ENCODE results near the gene ISOC2.
"Not testable (repeated sequence)": the region's sequence is repeated elsewhere in the genome, so short reads cannot be mapped to it uniquely, and the experiment has no call there.

ISOC2 gene

DNA sequence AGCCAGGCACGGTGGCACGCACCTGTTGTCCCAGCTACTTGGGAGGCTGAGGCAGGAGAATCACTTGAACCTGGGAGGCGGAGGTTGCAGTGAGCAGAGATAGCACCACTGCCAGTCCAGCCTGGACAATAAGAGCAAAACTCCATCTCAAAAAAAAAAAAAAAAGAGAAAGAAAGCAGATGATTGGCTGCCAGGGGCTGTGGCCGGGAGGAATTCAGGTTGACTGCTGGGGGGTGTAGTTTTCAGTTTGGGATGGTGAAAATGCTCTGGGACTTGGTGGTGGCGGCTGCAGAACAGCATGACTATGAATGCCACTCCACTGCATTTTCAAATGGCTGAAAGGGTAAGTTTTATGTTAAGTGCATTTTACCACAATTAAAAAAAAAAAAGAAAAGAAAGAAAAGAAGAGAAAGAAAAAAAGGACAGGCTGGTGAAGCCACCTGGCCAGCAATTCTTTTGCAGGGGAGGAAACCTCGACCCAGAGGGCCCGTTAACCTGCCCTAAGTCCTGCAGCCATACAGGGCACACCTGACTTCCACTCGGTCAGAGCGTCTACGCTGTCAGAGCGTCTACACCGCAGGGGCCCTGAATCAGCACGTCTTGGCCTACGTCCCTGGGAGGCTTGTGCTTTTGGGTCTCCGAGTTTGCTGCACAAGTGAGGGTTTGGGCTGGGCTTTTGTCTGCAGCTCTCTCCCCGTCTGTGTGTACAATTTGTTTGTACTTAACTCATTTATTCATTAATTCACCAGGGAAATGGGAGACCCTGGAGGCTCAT is 3.6 kb downstream of the ISOC2 start:
- no peak for DNase-seq (ENCODE audit: low read depth)

DNA sequence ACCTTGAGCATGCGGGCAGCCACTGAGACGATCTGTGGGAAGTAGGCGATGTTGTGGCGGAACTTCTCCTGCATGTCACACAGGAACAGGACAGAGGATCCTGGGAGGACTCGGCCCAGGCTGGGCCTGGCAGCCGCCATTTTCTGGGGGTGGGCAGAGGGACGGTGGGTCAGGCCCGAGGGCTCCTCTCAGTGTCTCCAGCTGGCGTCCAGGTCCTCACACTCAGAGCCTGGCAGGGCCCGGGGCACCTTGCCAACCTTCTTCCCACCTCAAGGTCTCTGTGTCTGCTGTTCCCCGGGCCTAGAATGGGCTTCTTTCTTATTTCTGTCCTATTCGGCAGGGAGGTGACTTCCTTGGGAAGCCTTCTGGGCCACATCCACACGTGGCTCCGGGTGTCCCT is 5.1 kb downstream of the ISOC2 start:
- no peak for DNase-seq (ENCODE audit: low read depth)

DNA sequence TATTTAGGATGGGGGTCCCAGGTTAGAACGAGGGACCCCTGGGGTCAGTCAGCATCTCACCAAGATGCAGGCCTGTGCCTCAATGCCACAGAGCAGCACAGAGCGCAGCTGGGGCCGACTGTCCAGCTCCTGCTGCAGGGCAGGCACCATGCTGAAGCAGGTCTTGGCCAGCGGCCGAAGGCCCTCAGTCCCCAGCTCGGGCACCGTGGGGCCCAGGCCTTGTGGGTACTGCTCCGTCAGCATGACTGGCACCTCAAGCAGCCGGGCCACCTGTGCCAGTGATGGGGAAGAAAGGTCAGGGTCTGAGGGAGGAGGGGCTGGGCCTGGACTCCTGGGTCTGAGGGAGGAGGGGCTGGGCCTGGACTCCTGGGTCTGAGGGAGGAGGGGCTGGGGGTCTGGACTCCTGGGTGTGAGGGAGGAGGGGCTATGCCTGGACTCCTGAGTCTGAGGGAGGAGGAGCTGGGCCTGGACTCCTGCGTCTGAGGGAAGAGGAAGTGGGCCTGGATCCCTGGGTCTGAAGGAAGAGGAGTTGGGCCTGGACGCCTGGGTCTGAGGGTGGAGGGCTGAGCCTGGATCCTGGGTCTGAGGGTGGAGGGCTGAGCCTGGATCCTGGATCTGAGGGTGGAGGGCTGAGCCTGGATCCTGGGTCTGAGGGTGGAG is 5.7 kb downstream of the ISOC2 start:
- no peak for DNase-seq (ENCODE audit: low read depth)

DNA sequence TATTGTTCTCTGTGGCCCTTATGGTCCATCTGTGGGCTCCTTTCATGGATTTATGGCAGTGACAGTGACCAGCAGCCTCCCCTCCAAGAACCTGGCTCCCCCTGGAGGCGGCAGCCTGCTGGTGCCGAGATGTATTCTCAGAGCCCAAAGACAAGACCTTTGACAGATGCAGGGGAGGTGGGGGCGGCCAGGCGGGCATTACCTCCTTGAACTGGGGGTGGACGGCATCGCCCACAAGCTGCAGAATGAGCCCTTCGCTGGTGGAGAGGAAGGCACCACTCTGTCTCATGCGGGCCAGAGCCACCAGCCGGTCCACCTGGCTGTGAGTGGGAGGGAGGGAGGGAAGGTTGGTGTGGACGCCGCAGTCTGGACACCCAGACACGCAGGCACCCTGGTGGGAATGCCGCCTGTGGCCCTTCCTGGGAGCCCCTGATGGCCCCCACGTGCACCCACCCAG is 6.6 kb downstream of the ISOC2 start:
- peak; percentile 42 for DNase-seq (ENCODE audit: low read depth)

DNA sequence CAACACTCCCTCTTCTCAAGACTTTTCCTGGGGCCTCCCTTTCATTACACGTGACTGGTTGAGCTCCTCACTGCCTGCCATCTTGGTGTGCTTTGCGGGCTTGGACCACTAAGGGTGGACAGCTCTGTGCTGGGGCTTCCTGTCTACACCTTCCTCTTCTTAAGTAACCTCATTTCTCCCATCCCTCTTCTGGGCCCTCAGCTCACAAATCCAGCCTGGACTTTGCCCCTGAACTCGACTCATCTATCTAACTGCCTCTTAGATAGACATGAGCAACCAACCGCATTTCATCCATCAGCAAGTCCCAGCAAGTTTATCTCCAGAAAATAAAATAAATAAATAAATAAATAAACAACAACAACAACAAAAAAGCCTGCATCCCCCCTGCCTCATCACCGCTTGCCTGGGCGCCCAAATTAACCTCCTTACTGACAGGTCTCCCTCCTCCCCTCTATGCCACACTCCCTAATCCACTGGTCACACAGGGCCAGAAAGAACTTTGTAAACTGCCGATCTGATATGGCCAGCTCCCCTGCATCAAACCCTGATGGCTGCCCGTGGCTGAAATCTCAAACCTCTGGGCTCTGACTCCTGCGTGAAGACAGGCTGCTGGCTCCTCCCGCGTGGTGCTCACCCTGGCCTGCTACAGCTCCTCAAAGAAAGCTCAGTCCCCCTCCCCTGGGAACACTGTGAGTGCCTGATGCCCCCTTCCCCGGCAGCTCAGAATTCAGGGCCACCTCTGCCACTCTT is 7.8 kb downstream of the ISOC2 start:
- no peak for DNase-seq (ENCODE audit: low read depth)

DNA sequence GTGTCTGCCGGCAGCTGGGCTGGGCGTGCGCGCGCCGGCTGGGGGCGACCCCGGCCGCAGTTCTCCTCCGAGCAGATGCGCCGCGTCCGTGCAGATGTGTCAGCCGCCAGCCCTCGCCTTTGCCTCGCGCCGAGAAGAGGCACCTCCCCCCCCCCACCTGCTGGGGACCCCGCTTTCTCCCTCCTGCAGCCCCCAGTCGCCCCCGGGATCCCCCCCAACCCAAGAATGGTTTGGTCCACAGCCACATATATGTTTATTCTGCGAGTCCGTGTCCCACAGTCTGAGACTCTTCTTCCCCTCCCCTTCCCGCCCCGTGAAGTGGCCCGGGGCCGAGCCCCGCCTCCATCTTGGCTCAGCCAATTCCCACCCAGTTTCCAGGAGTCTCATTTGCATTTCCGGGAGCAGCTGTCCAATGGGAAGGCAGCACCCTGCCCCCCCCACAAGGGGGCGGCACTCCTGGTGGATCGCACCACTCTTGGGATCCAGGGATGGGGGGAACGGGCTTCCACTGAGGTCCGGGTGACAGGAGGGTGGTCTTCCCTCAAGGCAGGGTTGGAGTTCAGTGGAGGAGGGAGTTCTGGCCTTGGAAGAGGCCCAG is 8.6 kb downstream of the ISOC2 start:
- DNase-seq (ENCODE audit: low read depth), result peak; percentile 45

DNA sequence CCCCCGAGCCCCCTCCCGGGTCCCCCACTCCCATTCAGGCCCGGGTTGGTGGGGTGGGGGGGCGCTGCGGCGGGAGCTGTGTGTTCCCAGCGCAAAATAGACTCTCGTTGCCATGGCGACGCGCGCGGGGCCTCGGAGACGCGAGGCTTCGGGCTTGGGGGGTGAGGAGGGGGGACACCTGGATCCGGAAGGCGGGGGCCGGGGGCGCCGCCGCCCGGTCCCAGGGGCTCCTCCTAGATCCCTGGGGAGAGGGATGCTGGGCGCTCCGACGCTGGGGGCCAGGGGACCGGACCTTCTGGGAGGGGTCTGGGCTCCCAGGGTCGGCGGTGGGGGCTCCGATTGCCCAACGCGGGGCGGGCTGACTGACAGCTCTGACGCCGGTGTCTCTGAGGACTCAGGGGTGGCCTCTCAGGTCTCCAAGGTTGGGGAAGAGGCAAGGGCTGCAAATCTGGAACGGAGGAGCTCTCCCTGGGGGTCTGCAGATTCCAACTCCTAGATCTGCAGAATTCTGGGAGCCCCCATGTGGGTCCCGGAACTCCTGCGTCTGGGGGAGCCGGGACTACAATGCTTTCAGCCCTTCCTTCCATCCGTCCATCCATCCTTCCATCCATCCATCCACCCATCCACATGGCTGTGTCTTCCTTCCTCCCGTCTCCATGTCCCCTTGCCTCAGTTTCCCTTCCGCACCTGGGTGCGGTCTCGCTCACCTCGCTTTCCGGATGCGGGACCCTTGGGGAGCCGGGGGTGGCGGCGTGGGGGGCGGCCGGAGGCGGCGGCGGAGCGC is 9.3 kb downstream of the ISOC2 start:
- DNase-seq (ENCODE audit: low read depth), result no peak

DNA sequence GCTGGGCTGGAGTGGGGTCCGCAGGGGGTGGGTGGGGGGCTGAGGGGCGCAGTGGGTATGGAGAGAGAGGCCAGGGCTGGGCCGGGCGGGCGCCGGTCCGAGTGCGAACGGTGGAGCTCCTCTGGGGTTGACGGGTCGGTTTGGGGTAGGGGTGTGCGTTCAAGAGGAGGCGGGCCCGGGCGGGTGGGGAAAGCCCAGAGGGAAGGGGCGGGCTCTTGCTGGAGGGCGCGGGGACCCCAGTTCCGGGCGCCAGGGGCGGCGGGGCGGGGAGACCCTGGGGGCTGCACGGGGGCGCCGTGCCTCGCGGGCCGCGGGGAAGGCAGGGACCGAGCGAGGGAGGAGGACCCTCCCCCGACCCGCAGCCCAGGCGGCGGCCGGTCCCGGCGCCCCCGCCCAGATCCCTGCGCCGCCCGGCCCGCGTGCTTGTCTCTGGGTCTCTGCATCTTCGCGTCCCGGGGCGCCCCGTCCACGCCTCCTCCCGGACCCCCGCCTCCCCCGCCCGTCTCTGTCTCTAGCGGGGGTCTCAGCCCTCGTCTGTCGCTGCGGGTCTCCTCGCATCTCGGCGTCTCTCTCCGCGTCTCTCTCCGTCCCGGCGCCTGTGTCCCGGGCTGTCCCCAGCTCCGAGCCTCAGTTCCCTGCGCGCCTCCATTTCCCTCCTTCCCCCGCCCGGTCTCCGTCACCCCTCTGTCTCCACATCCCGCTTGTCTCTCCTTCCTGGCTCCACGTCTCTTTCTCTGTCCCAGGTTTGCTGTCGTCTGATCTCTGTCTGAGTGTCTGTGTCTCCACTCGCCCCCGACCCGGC is 10.1 kb downstream of the ISOC2 start:
- DNase-seq (ENCODE audit: low read depth), result no peak

DNA sequence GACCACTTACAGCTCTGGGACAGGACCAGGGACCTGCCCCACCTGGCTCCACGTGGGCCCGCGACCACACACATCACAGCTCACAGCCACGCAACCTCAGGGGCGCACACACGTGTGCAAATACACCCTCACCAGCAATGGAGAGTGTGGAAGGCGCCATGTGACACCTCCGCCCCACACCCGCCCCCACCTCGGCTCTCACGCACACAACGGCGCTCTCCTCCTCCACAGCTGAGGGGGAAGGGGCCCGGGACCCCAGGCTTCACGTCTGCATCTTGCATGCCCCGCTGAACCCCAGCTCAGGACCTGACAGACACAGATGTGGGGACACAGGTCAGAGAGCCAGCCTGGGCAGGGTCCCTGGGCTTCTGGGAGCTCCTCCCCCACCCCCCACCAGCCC is 12.0 kb downstream of the ISOC2 start:
- DNase-seq (ENCODE audit: low read depth), result no peak

DNA sequence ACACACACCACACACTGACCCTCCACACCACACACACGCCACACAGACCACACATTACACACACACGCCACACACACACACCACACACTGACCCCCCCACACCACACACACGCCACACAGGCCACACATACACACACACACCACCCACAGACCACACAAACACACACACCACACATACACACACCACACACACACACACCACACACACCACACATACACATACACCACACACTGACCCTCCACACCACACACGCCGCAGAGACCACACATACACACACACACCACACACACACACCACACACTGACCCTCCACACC is 13.3 kb downstream of the ISOC2 start:
- not testable (repeated sequence) for DNase-seq (ENCODE audit: low read depth)

DNA sequence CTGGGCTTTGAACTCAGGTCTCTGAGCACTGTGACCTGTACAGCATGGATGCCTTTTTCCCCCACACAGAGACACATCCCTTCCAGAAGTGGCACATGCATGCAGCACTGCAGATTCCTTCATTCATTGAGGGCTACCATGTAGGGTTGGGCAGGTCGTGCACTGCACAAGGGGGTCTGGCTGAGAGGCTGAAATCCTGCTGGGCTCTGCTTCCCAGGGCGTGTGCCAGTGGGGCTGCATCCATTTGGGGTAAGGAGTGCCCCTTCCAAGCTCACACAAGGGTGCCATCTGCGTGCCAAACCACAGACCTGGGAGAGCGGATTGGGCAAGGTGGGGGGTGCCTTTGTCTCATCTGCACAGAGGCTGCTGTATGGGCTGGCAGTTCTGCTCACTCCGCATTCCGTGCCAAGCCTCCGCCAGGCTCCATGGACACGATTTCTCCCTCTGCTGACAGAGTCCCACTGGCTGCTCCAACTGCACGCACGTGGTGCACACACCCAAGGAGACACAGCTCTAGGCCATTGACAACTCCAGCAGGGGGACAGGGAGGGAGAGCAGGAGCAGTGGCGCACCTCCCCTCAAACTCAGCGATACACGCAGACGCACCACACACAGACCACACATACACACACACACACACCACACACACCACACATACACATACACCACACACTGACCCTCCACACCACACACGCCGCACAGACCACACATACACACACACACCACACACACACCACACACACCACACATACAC is 13.8 kb downstream of the ISOC2 start:
- DNase-seq (ENCODE audit: low read depth), result no peak

DNA sequence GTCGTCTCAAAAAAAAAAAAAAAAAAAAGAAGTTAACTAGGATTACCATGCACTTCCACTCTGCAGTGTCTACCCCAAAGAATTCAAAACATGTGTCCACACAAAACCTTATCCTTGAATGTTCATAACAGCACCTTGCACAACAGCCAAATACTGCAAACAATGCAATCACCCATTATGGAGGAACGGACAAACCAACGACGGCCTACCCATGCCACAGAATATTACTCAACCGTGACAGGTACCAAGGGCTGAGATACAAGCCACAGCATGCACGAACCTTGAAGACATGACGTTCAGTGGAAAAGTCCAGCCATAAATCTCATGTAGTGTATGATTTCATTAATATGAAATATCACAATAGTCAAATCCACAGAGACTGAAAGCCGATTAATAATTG is 15.4 kb downstream of the ISOC2 start:
- no peak for DNase-seq (ENCODE audit: low read depth)

DNA sequence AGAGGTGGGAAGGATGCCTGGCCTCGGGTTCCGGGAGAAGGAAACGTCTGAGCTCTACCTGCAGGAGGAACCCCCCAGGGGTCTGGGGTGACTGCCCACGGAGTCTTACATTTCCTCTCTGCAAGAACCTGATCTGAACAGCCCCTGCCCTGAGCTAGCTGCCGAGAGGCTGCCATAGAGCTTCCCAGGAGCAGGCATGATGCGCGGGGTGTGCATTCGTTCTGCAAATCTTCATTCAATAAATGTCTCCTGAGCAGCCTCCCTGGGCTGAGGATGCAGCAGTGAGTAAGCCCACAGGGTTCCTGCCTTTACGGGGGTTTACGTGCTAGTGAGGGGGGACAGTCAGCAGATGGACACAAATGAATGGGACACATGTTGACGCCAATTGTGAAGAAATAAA is 16.8 kb downstream of the ISOC2 start:
- no peak for DNase-seq (ENCODE audit: low read depth)

DNA sequence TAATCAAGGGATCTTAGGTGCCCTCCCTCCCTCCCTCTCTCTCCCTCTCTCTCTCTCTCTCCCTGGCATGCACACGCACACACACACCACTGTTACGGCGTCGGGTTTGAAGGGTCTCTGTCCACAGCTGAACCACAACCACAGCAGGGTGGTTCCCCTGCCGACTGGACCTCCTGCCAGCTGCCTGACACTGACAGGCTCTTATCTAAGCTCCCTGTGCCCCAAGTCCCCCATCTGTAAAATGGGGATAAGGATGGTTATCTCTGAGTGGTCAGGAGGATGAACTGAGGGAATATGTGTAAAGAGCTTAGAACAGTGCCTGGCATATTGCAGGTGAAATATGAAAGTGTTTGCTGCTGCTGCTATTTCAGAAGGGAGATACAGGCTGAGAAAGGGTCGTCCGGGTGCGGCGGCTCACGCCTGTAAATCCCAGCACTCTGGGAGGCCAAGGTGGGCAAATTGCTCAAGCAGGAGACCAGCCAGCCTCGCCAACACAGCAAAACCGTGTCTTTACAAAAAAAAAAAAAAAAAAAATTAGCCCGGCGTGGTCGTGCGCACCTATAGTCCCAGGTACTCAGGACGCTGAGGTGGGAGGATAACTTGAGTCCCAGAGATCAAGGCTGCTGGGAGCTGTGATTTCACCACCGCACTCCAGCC is 17.5 kb downstream of the ISOC2 start:
- no peak for DNase-seq (ENCODE audit: low read depth)

DNA sequence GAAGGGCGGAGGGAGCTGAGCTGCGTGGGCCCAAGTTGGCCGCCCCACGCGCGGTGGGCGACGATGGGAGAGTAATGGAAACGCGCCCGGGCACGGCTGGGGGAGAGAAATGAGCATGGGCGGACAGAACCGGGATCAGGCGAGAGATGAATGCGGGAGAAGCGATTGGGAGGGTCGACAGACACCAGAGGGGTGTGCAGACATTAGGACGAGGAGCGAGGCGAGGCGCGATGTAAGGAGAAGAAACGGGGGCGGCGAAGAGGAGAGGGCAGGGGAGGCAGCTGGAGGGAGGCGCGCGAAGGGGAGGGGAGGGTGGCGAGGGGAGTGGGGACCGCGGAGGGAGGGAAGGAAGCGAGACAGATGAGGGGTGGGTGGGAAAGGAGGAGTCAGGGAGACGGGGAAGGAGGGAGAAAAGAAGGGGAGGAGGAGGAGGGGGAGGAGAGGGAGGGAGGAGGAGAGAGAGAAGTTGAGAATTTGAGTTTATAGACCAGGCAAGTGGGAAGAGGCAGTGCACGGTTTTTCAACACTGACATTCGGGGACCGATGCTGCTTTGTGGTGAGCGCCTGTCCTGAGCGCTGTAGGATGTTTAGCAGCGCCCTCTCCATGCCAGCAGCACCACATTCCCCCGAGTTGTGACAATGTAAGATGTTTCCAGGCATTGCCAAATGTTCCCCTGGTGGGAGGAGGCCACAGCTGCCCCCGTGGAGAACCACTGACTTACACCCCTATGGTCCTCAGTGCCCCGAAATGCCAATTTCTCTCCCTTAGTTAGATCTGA is 18.2 kb downstream of the ISOC2 start, which contains the start of gene SHISA7:
Gene SHISA7 (minus strand): TSS at position 256 of the 779 bp plus-strand sequence. CDS start 437 bp downstream, outside the sequence.
- DNase-seq (ENCODE audit: low read depth), result no peak

DNA sequence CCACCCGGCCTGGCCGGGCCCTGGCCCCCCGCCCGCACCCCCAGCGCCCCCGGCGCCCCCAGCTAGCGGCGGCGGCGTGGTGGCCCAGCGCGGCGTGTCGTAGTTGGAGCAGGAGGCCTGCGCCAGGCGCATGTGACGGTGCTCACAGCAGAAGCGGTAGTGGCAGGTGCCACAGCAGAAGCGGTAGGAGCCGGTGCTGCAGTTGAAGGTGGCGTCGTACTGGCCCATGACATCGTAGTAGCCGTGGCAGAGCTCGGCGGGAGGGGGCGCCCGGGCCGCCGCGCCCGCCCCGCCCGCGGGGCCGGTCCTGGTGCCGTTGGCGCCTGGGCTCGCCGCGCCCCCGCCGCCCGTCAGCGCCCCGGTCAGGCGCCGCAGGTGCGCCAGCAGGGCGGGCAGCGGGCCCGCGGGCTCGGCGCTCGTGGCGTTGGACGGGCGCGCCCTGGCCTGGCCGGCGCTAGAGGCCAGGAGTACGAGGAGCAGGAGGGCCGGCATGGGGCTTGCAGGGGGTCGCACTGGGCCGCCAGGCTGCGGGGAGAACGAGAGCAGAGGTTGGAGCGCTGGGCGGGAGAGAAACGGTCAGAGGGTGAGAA is 19.0 kb downstream of the ISOC2 start:
- no peak for DNase-seq (ENCODE audit: low read depth)

DNA sequence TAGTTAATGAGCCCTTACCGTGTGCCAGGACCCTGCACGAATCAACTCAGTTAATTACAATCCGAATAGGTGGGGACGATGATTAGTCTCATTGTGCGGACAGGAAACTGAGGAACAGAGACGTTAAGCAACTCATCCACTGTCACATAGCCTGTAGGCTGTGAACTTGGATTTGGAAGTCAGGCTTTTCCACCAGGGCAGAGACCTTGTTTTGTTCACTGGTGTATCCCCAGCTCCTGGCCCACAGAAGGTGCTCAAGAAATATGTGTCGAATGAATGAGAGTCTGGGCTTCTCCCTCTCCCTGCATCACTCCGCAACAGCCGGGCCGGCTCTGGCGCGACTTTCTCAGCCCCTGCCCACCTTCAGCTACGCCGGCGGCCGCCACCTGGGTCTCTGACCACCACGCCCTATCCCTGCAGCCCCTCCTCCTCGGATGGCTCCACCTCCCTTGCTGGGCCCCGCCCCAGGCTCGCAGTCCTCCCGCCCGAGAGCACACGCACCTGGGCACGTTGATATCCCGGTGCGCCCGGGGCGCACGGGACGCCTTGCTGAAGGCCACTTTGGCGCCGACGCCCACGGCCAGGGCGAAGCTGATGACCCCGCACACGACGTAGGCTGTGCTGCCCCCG is 19.6 kb downstream of the ISOC2 start:
- DNase-seq (ENCODE audit: low read depth), result no peak

DNA sequence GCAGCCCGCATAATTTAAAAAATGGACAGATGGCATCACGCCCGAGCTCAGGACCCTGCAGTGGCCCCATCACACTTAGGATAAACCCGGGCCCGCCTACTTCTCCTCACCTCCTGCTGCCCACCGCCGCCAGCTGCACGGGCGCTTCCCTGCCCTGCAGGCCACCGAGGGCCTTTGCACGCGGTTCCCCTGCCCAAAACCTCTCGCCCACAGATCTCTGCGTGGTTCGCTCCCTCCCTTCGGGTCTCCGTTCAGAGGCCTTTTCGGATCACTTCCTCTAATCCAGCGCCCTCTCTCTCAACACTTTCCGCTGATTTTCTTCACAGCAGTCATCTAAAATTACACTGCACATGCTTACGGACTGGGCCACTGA is 20.1 kb downstream of the ISOC2 start:
- DNase-seq (ENCODE audit: low read depth), result no peak
